Panc1 (cell line): Measurements from ENCODE around the gene TLR4.

ENCODE experiments used
- CTCF ChIP-seq: fragments of 450-650 bp; IDR thresholded peaks from 2 replicates; pipeline ENCODE4 v1.5.1; 2017; ENCODE audit warnings: mild to moderate bottlenecking
- POLR2AphosphoS5 ChIP-seq: IDR thresholded peaks from 2 replicates; pipeline ENCODE4 v1.6.1; 2012; ENCODE audit warnings: mild to moderate bottlenecking, low read depth, low read length, moderate library complexity
- SIN3A ChIP-seq: IDR thresholded peaks from 2 replicates; pipeline ENCODE4 v1.6.1; 2012; ENCODE audit warnings: low read depth, mild to moderate bottlenecking, low read length, moderate library complexity, borderline replicate concordance; ENCODE audit not compliant: insufficient read depth

DNA sequence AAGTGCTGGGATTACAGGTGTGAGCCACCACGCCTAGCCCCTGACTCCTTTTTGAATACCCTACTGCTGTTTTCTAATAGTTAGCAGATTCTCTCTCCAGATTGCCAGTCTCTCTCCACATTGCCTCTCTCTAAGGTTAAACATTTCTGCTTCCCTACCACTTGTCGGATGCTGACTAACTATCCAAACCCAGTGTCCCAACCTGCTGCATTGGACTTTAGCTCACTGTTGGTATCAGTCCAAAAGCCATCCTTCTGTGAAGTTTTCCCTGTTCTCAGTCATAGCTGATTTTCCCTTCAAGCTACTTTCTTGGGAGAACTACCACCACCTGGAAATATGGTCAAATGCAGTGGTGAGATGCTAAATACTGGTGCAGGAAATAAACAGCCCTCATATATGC lies 48.7 kb downstream of the TLR4 start:
- TF ChIP-seq CTCF (no peak), POLR2AphosphoS5 (no peak), SIN3A (no peak)
